ENCODE results near the gene GDF2. TPM values are rescaled to one million over a fixed set of nuclear protein-coding genes. Genes with fewer than 3 reads are reported as not detected.

Gene GDF2
- total and polyA plus RNA-seq, 2 experiments from 2014 or later = 0.39 TPM; not detected in 1

GRCh38 chr10:47308775-47309174 is 13.5 kb upstream of the GDF2 start:
- H3K4me3 ChIP-seq = no peak overlapping the region
- H3K36me3 ChIP-seq (replicated peaks; ENCODE audit: insufficient read depth, low read depth) = no peaks in the 10 kb centered on the region
- TF ChIP-seq EZH2 (IDR thresholded peaks at IDR 0.05; ENCODE audit: borderline replicate concordance) = no peak
- TF ChIP-seq, protein P1, sequence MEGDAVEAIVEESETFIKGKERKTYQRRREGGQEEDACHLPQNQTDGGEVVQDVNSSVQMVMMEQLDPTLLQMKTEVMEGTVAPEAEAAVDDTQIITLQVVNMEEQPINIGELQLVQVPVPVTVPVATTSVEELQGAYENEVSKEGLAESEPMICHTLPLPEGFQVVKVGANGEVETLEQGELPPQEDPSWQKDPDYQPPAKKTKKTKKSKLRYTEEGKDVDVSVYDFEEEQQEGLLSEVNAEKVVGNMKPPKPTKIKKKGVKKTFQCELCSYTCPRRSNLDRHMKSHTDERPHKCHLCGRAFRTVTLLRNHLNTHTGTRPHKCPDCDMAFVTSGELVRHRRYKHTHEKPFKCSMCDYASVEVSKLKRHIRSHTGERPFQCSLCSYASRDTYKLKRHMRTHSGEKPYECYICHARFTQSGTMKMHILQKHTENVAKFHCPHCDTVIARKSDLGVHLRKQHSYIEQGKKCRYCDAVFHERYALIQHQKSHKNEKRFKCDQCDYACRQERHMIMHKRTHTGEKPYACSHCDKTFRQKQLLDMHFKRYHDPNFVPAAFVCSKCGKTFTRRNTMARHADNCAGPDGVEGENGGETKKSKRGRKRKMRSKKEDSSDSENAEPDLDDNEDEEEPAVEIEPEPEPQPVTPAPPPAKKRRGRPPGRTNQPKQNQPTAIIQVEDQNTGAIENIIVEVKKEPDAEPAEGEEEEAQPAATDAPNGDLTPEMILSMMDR (IDR thresholded peaks at IDR 0.05; ENCODE audit: poor library complexity) = no peak
- TF ChIP-seq EZH2phosphoT487 (IDR thresholded peaks at IDR 0.05; ENCODE audit: low read depth, severe bottlenecking, unreplicated experiment) = no peak
- H3K27ac ChIP-seq = peak overlapping the region; percentile 43
- WGBS (ENCODE audit: low lambda C conversion rate, missing lambda C conversion rate) = 63% methylated on average over 9 of the region's 9 CpGs
- H2AFZ ChIP-seq = no peak overlapping the region
- H4K20me1 ChIP-seq (ENCODE audit: insufficient read depth, poor library complexity, severe bottlenecking) = no peaks in the 10 kb centered on the region
- peaks cover 5% of the 10 kb centered on the region for H3K27me3 ChIP-seq
- H3K9me3 ChIP-seq (ENCODE audit: low read depth) = no peaks in the 10 kb centered on the region
- no peaks in the 10 kb centered on the region for H3K9me2 ChIP-seq (replicated peaks; ENCODE audit: insufficient read depth)
- DNase-seq (ENCODE audit: low spot score) = no peak
- no peaks in the 10 kb centered on the region for H3K79me2 ChIP-seq
- H3K4me2 ChIP-seq = no peak overlapping the region
- peaks cover 11% of the 10 kb centered on the region for H3K4me1 ChIP-seq (ENCODE audit: insufficient read depth)

DNA sequence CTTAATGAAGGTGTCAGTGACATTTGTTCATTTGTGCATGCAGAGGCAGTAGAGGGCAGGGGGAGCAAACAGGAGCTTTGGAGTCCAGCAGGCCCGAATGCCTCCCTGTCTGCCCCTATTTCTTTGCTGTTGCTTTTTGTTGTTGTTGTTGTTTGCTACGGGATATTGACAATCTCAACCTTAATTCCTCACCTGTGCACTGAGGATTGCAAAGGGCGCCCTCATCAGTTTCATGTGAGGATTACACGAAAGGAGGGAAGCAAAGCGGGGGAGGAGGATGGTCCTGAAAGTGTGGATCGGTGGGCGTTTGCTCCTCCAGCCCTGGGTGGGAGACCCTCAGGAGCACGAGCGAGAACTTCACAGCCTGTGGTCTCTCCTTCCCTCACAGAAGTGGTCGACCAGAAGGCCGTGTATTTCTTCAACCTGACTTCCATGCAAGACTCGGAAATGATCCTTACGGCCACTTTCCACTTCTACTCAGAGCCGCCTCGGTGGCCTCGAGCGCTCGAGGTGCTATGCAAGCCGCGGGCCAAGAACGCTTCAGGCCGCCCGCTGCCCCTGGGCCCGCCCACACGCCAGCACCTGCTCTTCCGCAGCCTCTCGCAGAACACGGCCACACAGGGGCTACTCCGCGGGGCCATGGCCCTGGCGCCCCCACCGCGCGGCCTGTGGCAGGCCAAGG is 12.7 kb upstream of the GDF2 start:
- TF ChIP-seq, protein P1 (IDR thresholded peaks at IDR 0.05; ENCODE audit: poor library complexity) = peak; percentile 41
- TF ChIP-seq EZH2 (IDR thresholded peaks at IDR 0.05; ENCODE audit: borderline replicate concordance) = no peak
- Histone ChIP-seq H3K79me2 (no peaks in the 10 kb centered on the region), H3K27me3 (peaks cover 5% of the 10 kb centered on the region), H3K9me3 (ENCODE audit: low read depth) (no peaks in the 10 kb centered on the region), H3K4me2 (no peak overlapping the region), H2AFZ (no peak overlapping the region), H3K9me2 (replicated peaks; ENCODE audit: insufficient read depth) (no peaks in the 10 kb centered on the region), H3K4me1 (ENCODE audit: insufficient read depth) (peaks cover 11% of the 10 kb centered on the region), H3K27ac (no peak overlapping the region), H3K4me3 (no peak overlapping the region), H4K20me1 (ENCODE audit: insufficient read depth, poor library complexity, severe bottlenecking) (no peaks in the 10 kb centered on the region), H3K36me3 (replicated peaks; ENCODE audit: insufficient read depth, low read depth) (no peaks in the 10 kb centered on the region)
- DNase-seq (ENCODE audit: low spot score) = no peak
- WGBS (ENCODE audit: low lambda C conversion rate, missing lambda C conversion rate) = 83% methylated on average over 34 of the region's 34 CpGs

DNA sequence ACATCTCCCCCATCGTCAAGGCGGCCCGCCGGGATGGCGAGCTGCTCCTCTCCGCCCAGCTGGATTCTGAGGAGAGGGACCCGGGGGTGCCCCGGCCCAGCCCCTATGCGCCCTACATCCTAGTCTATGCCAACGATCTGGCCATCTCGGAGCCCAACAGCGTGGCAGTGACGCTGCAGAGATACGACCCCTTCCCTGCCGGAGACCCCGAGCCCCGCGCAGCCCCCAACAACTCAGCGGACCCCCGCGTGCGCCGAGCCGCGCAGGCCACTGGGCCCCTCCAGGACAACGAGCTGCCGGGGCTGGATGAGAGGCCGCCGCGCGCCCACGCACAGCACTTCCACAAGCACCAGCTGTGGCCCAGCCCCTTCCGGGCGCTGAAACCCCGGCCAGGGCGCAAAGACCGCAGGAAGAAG is 12.2 kb upstream of the GDF2 start:
- Histone ChIP-seq H3K9me2 (replicated peaks; ENCODE audit: insufficient read depth) (no peaks in the 10 kb centered on the region), H3K27ac (no peak overlapping the region), H3K36me3 (replicated peaks; ENCODE audit: insufficient read depth, low read depth) (no peaks in the 10 kb centered on the region), H3K9me3 (ENCODE audit: low read depth) (no peaks in the 10 kb centered on the region), H3K79me2 (no peaks in the 10 kb centered on the region), H3K4me3 (no peak overlapping the region), H3K4me2 (no peak overlapping the region), H2AFZ (no peak overlapping the region), H3K4me1 (ENCODE audit: insufficient read depth) (peaks cover 11% of the 10 kb centered on the region), H3K27me3 (peaks cover 5% of the 10 kb centered on the region), H4K20me1 (ENCODE audit: insufficient read depth, poor library complexity, severe bottlenecking) (no peaks in the 10 kb centered on the region)
- TF ChIP-seq EZH2phosphoT487 (IDR thresholded peaks at IDR 0.05; ENCODE audit: low read depth, severe bottlenecking, unreplicated experiment) = no peak
- TF ChIP-seq, protein P1 (IDR thresholded peaks at IDR 0.05; ENCODE audit: poor library complexity) = no peak
- TF ChIP-seq EZH2 (IDR thresholded peaks at IDR 0.05; ENCODE audit: borderline replicate concordance) = no peak
- 94% methylated on average over 20 of the region's 37 CpGs for WGBS (ENCODE audit: low lambda C conversion rate, missing lambda C conversion rate)
- DNase-seq (ENCODE audit: low spot score) = no peak
